ENCODE measurements around the gene ETS1. TPM values are rescaled to one million over a fixed set of nuclear protein-coding genes. Genes with fewer than 3 reads are reported as not detected.

ETS1 gene
- total RNA-seq, 1 experiment from 2014 or later = 29.9 TPM

DNA sequence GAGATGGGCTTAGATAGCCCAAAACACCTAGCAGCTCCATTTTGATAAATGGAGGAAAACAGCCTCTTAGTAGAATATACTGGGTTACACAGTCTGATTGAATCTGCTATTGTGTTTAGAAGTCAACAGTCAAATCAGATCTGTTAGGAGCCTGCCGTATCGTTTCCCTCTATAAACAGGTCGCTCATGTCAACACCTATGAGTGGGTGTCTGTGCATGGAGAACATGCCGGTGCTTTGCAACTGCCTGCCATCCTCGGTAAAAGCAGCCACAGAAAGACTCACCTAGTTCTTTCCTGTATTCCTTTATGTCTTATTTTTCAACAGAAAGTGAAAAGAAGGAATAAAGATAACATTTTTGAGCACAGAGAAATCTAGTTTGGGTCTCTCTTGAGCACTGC lies 99.4 kb downstream of the ETS1 start:
- H3T11ph ChIP-seq (ENCODE audit: low read length) = no peak overlapping the region
- no peak overlapping the region for H2BK20ac ChIP-seq (ENCODE audit: low read depth, low read length, poor library complexity, severe bottlenecking)
- H2BK12ac ChIP-seq (ENCODE audit: insufficient read length, low read depth, low read length) = no peak overlapping the region
- no peaks in the 10 kb centered on the region for H3K79me1 ChIP-seq (ENCODE audit: insufficient read depth, low read depth, low read length, poor library complexity, severe bottlenecking)
- Mint-ChIP-seq H3K36me3 (ENCODE audit: insufficient read depth in 1 of 3, low read depth in 3 of 3) (peaks cover 3 to 39% (median 3%) of the 10 kb centered on the region in 3 experiments; a peak in 4 of 7 replicates), H3K27me3 (ENCODE audit: low read depth) (no peaks in the 10 kb centered on the region), H3K4me1 (0 out of 4 replicates have a peak, but pooled peaks cover 0 to 2% of the 10 kb centered on the region in 2 experiments), H3K4me3 (no peak overlapping the region), H3K27ac (no peak overlapping the region), H3K9me3 (no peaks in the 10 kb centered on the region)
- H3K79me2 ChIP-seq (ENCODE audit: insufficient read depth, low read length) = no peaks in the 10 kb centered on the region
- no peak for DNase-seq
- no peak overlapping the region for H2AFZ ChIP-seq (ENCODE audit: low read length)
- no peaks in the 10 kb centered on the region for H3K23me2 ChIP-seq (ENCODE audit: insufficient read length, low read depth, low read length, poor library complexity, severe bottlenecking)
- H2BK120ac ChIP-seq (ENCODE audit: low read depth, low read length, poor library complexity, severe bottlenecking) = no peak overlapping the region
- no peak overlapping the region for H4K5ac ChIP-seq (ENCODE audit: insufficient read length, low read depth, low read length)
- H3K9me3 ChIP-seq (ENCODE audit: control insufficient read depth, low read depth, low read length) = no peaks in the 10 kb centered on the region
- no peak overlapping the region for H3K4ac ChIP-seq (ENCODE audit: low read depth, low read length)
- H4K20me1 ChIP-seq (ENCODE audit: control insufficient read depth, insufficient read depth, insufficient read length) = no peaks in the 10 kb centered on the region
- no peaks in the 10 kb centered on the region for H3K27me3 ChIP-seq (ENCODE audit: insufficient read depth, low read length)
- no peak overlapping the region for H3K56ac ChIP-seq (ENCODE audit: insufficient read length, low read depth, low read length)
- no CpG with 5 or more reads among the region's 5 CpGs for WGBS (ENCODE audit: extremely low coverage, insufficient read length, low lambda C conversion rate)
- H2BK5ac ChIP-seq (ENCODE audit: insufficient read length, low read length) = no peak overlapping the region
- no peak overlapping the region for H2AK5ac ChIP-seq (ENCODE audit: insufficient read length, low read length)
- no peak overlapping the region for H3K18ac ChIP-seq (ENCODE audit: insufficient read length, low read depth, low read length)
- H3K4me1 ChIP-seq (ENCODE audit: insufficient read depth, low read length) = no peaks in the 10 kb centered on the region
- no peak for TF ChIP-seq CTCF (conservative IDR thresholded peaks at IDR 0.05)
- H3K9ac ChIP-seq (ENCODE audit: extremely low read depth, insufficient read length, low read length) = no peak overlapping the region
- H3K4me2 ChIP-seq (ENCODE audit: insufficient read depth, insufficient read length, low read length) = no peak overlapping the region
- H3K27ac ChIP-seq (ENCODE audit: insufficient read length, low read depth, low read length) = no peak overlapping the region
- no peak overlapping the region for H4K91ac ChIP-seq (ENCODE audit: insufficient read length, low read depth, low read length)
- no peak overlapping the region for H4K8ac ChIP-seq (replicated peaks; ENCODE audit: insufficient read length, low read depth, low read length)
- no peak overlapping the region for H2BK15ac ChIP-seq (ENCODE audit: low read depth, low read length)
- no peak overlapping the region for H3K23ac ChIP-seq (ENCODE audit: insufficient read length, low read depth, low read length)
- no peak overlapping the region for H3K14ac ChIP-seq (ENCODE audit: insufficient read depth, low read length)

Measured in H9 (cell line).